Heart left ventricle (tissue), 16 donors: ENCODE results near the gene SHLD1. TPM values are rescaled to one million over a fixed set of nuclear protein-coding genes. Genes with fewer than 3 reads are reported as not detected.
"Not testable (repeated sequence)": the region's sequence is repeated elsewhere in the genome, so short reads cannot be mapped to it uniquely, and the experiment has no call there.

ENCODE experiments used
- ATAC-seq, 4 donors: fragments of 200-7000 bp; cut with Tn5 transposase; one replicate each; pipeline ENCODE4 v1.9.1; 2020 to 2022; ENCODE audit warnings: moderate library complexity in 4 of 4, mild to moderate bottlenecking in 3 of 4, moderate number of reproducible peaks in 1 of 4
- DNase-seq, 5 donors: peaks; one replicate each; pipeline ENCODE4 v3.0.0-alpha.2; 2020
- H3K27ac ChIP-seq, 12 donors: fragments of 200-600 bp; sonication (generic) in 4 of 12; one replicate each; pipeline versions ENCODE4 v1.5.0 to v1.8.0; 2016 to 2022; ENCODE audit warnings: mild to moderate bottlenecking in 2 of 12
- H3K27me3 ChIP-seq, 9 donors: fragments of 200-600 bp; sonication (generic) in 2 of 9; one replicate each; pipeline versions ENCODE4 v1.5.1 to v1.8.0; 2016 to 2022; ENCODE audit warnings: mild to moderate bottlenecking in 3 of 9
- H3K36me3 ChIP-seq, 9 donors: fragments of 200-600 bp; sonication (generic) in 2 of 9; one replicate each; pipeline versions ENCODE4 v1.5.0 to v1.8.0; 2018 to 2022; ENCODE audit warnings: mild to moderate bottlenecking in 2 of 9
- H3K4me1 ChIP-seq, 12 donors: fragments of 200-600 bp; sonication (generic) in 4 of 12; one replicate each; pipeline versions ENCODE4 v1.5.0 to v1.8.0; 2016 to 2022; ENCODE audit warnings: mild to moderate bottlenecking in 3 of 12
- H3K4me3 ChIP-seq, 12 donors: fragments of 200-600 bp; sonication (generic) in 4 of 12; one replicate each; pipeline versions ENCODE4 v1.5.0 to v1.8.0; 2017 to 2022; ENCODE audit warnings: mild to moderate bottlenecking in 9 of 12, moderate library complexity in 4 of 12
- H3K9me3 ChIP-seq, 12 donors: fragments of 200-600 bp; sonication (generic) in 4 of 12; one replicate each; pipeline versions ENCODE4 v1.5.0 to v1.8.0; 2016 to 2022; ENCODE audit warnings: mild to moderate bottlenecking in 1 of 12
- CTCF ChIP-seq, 12 donors: fragments of 200-600 bp; sonication (generic) in 4 of 12; IDR thresholded peaks; one replicate each; pipeline versions ENCODE4 v1.5.0 to v1.8.0; 2018 to 2022; ENCODE audit warnings: antibody characterized with exemption in 12 of 12, mild to moderate bottlenecking in 5 of 12
- POLR2A ChIP-seq, 2 donors: fragments of 450-650 bp; IDR thresholded peaks; one replicate each; pipeline ENCODE4 v1.6.1; 2017; ENCODE audit warnings: antibody characterized with exemption in 2 of 2, mild to moderate bottlenecking in 2 of 2, moderate library complexity in 2 of 2
- WGBS, 4 donors: extraction: QIAGEN DNeasy Blood & Tissue Kit in 2 of 4; methylation state at CpG; one replicate each; pipeline versions ENCODE4 v1.1.5 to v1.1.7; 2013 to 2018; 5-methylcytosine and 5-hydroxymethylcytosine counted together
- intact Hi-C, 10 donors: fragments of 100-400 bp; cut with DNase I; formaldehyde crosslinking; loops; one replicate each; pipeline versions ENCODE4 v1.11.1 to v1.14.2; 2022
- polyA plus RNA-seq, 2 donors: library from polyadenylated mRNA; stranded (reverse); fragments of 200-250 nt; gene quantifications; one replicate each; pipeline ENCODE4 v1.2.3, GENCODE V29; 2013
- total RNA-seq, 9 donors: library from RNA; depleted of rRNA in 2 of 9; stranded (reverse); fragments of >200 nt in 2 of 9; fragmentation: NEBNext Ultra II Directional in 3 of 9; extraction: Animal tissue kit (Norgen Biotek cat#: 25700) in 3 of 9; gene quantifications; one replicate each; pipeline versions ENCODE4 v1.1.0 to v1.2.4, GENCODE V29; 2016 to 2023
- donor health status: ischemic (EF 13 %, LVEDD 7.1; RV severe dilation, severe dysfunction).
- donor health status: healthy with polysubstance abuse.
- donor health status: DM: no; HTN: yes; CAD: no.
- donor health status: DM: no; HTN: no; CAD: no.
- donor health status: ischemic (EF 25% LVEDD 6.9; RV normal size, moderate dysfunction).
- donor health status: ischemic (EF 25% LVEDD 5.7; RV mildly dilated, moderate dysfunction).
- donor health status: healthy.
- donor health status: DM: yes; HTN: yes; CAD: no.
- donor health status: ischemic (EF 35%, LVEDD 5.7; RV mildly dilated, moderate dysfunction).
- donor health status: nonischemic (EF 11% LVEDD 7.7; RV severe dilation, severe dysfunction).
- donor health status: DM: yes; HTN: yes; CAD: no.
- donor health status: PGD.
- donor health status: ischemic (EF 29% LVEDD 5.4; RV normal size, mild dysfunction).
- donor health status: nonischemic (EF 23%, LVEDD 6.1; RV moderate dilation, normal function).

SHLD1 gene
- total and polyA plus RNA-seq, 11 donors: 0.94 to 7.1 (median 5.6) TPM

GRCh38 chr20:5719861-5720403, 30.3 kb upstream of the SHLD1 start:
- H3K4me1 ChIP-seq: peaks cover 0 to 23% (median 9%) of the 10 kb centered on the region in 12 donors
- H3K27ac ChIP-seq: no peak overlapping the region
- intact Hi-C loops: loop anchor here in 1 of 10 donors (10.0 kb wide), 1 partner anchor 65 kb away; no protein-coding TSS in a partner anchor
- peaks cover 0 to 10% (median 3%) of the 10 kb centered on the region in 12 donors for H3K9me3 ChIP-seq
- H3K27me3 ChIP-seq: no peaks in the 10 kb centered on the region
- H3K4me3 ChIP-seq: no peak overlapping the region
- no peaks in the 10 kb centered on the region for H3K36me3 ChIP-seq
- DNase-seq (no peak), ATAC-seq (peak in 1 of 4 donors; percentile 23)
- TF ChIP-seq POLR2A (IDR thresholded peaks at IDR 0.05) (no peak), CTCF (IDR thresholded peaks at IDR 0.05) (no peak)
- 43 to 57% (median 47%) methylated on average over 6 of the region's 6 CpGs for WGBS, 4 donors

- 67 to 74% (median 72%) methylated on average over 5 of the region's 5 CpGs for WGBS, 4 donors
- no peaks in the 10 kb centered on the region for H3K27me3 ChIP-seq
- TF ChIP-seq CTCF (IDR thresholded peaks at IDR 0.05) (no peak), POLR2A (IDR thresholded peaks at IDR 0.05) (no peak)
- no peak for ATAC-seq
- H3K27ac ChIP-seq: no peak overlapping the region
- peaks cover 0 to 24% (median 6%) of the 10 kb centered on the region in 12 donors for H3K4me1 ChIP-seq
- intact Hi-C loops: no loop called here
- H3K9me3 ChIP-seq: peaks cover 0 to 4% (median under 1%) of the 10 kb centered on the region in 12 donors
- no peak overlapping the region for H3K4me3 ChIP-seq
- no peak for DNase-seq
- H3K36me3 ChIP-seq: no peaks in the 10 kb centered on the region
Observed at GRCh38 chr20:5720696-5721095, 29.5 kb upstream of the SHLD1 start.

- WGBS, 4 donors: 95 to 99% (median 97%) methylated on average over 6 of the region's 6 CpGs
- ATAC-seq, H3K27me3 ChIP-seq, intact Hi-C loops, H3K36me3 ChIP-seq, DNase-seq, H3K27ac ChIP-seq, H3K9me3 ChIP-seq, H3K4me3 ChIP-seq: not testable (repeated sequence)
- peaks cover 0 to 24% (median 6%) of the 10 kb centered on the region in 12 donors for H3K4me1 ChIP-seq
Observed at GRCh38 chr20:5721356-5721755, 28.8 kb upstream of the SHLD1 start.

- WGBS, 4 donors: 80 to 88% (median 85%) methylated on average over 9 of the region's 9 CpGs
- DNase-seq: no peak
Observed at GRCh38 chr20:5722927-5723326, 27.3 kb upstream of the SHLD1 start.

GRCh38 chr20:5725183-5725463, 25.1 kb upstream of the SHLD1 start:
- ATAC-seq, H3K9me3 ChIP-seq, H3K4me3 ChIP-seq, DNase-seq, H3K36me3 ChIP-seq, intact Hi-C loops, H3K27me3 ChIP-seq: not testable (repeated sequence)
- H3K27ac ChIP-seq: peak overlapping the region in 1 of 12 donors; percentile 19
- WGBS, 4 donors: 89 to 95% (median 93%) methylated on average over 3 of the region's 3 CpGs
- peaks cover 0 to 20% (median under 1%) of the 10 kb centered on the region in 12 donors for H3K4me1 ChIP-seq

More at GRCh38 chr20:5722927-5723326, 27.3 kb upstream of the SHLD1 start:
- TF ChIP-seq POLR2A (IDR thresholded peaks at IDR 0.05) (no peak), CTCF (IDR thresholded peaks at IDR 0.05) (no peak)
- H3K27me3 ChIP-seq: no peaks in the 10 kb centered on the region
- no peak overlapping the region for H3K27ac ChIP-seq
- H3K9me3 ChIP-seq: peaks cover 0 to 7% (median 0%) of the 10 kb centered on the region in 12 donors
- no peak overlapping the region for H3K4me3 ChIP-seq
- intact Hi-C loops: no loop called here
- H3K4me1 ChIP-seq: peaks cover 0 to 24% (median 6%) of the 10 kb centered on the region in 12 donors
- ATAC-seq: no peak
- no peaks in the 10 kb centered on the region for H3K36me3 ChIP-seq
